DMS153 treated with DMSO at 0.1 percent for 48 hours (cell line): Measurements from ENCODE around the gene SORCS2.

Experiments used
- DNase-seq: peaks from one replicate; lab custom pipeline; 2025; ENCODE audit not compliant: unreplicated experiment; lab: John Stamatoyannopoulos, UW

Gene SORCS2

GRCh38 chr4:7693711-7694110 lies 501.4 kb downstream of the SORCS2 start:
- DNase-seq = no peak

- no peak for DNase-seq
Observed at GRCh38 chr4:7694324-7694723, 502.0 kb downstream of the SORCS2 start.

GRCh38 chr4:7697343-7697742 lies 505.0 kb downstream of the SORCS2 start:
- DNase-seq = no peak

- DNase-seq = no peak
Observed at GRCh38 chr4:7697821-7698220, 505.5 kb downstream of the SORCS2 start.

- no peak for DNase-seq
Observed at GRCh38 chr4:7698584-7698983, 506.2 kb downstream of the SORCS2 start.

- DNase-seq = no peak
Observed at GRCh38 chr4:7699031-7699430, 506.7 kb downstream of the SORCS2 start.

- DNase-seq = no peak
Observed at GRCh38 chr4:7699825-7700224, 507.5 kb downstream of the SORCS2 start.

- DNase-seq = no peak
Observed at GRCh38 chr4:7700665-7701064, 508.3 kb downstream of the SORCS2 start.

GRCh38 chr4:7701866-7702649 lies 509.7 kb downstream of the SORCS2 start:
- DNase-seq = no peak

- DNase-seq = no peak
Observed at GRCh38 chr4:7703688-7704087, 511.4 kb downstream of the SORCS2 start.

- no peak for DNase-seq
Observed at GRCh38 chr4:7704091-7704490, 511.8 kb downstream of the SORCS2 start.

GRCh38 chr4:7704625-7705024 lies 512.3 kb downstream of the SORCS2 start:
- no peak for DNase-seq

GRCh38 chr4:7705062-7705461 lies 512.7 kb downstream of the SORCS2 start:
- DNase-seq = no peak

- DNase-seq = no peak
Observed at GRCh38 chr4:7705593-7705992, 513.3 kb downstream of the SORCS2 start.

GRCh38 chr4:7708238-7708637 lies 515.9 kb downstream of the SORCS2 start:
- no peak for DNase-seq

GRCh38 chr4:7708981-7709380 lies 516.6 kb downstream of the SORCS2 start:
- DNase-seq = no peak

- no peak for DNase-seq
Observed at GRCh38 chr4:7709431-7709830, 517.1 kb downstream of the SORCS2 start.

GRCh38 chr4:7710126-7710525 lies 517.8 kb downstream of the SORCS2 start:
- no peak for DNase-seq

GRCh38 chr4:7710576-7711306 lies 518.4 kb downstream of the SORCS2 start:
- no peak for DNase-seq

- DNase-seq = no peak
Observed at GRCh38 chr4:7711307-7711963, 519.1 kb downstream of the SORCS2 start.

GRCh38 chr4:7712021-7712671 lies 519.8 kb downstream of the SORCS2 start:
- DNase-seq = no peak
